GM12878 (cell line): ENCODE measurements around the gene GAK. TPM values are rescaled to one million over a fixed set of nuclear protein-coding genes. Genes with fewer than 3 reads are reported as not detected.

Experiments
- CREM ChIP-seq: IDR thresholded peaks from 2 replicates; pipeline ENCODE4 v1.6.1; 2014; ENCODE audit warnings: antibody characterized with exemption, low read depth
- EGR1 ChIP-seq, 2 experiments: IDR thresholded peaks; 1 replicate in 1 of 2; 2 replicates in 1 of 2; pipeline ENCODE4 v1.6.1; 2011 to 2012; ENCODE audit warnings: low read depth in 2 of 2, low read length in 2 of 2, borderline replicate concordance in 1 of 2, mild to moderate bottlenecking in 1 of 2, moderate library complexity in 1 of 2
- FOS ChIP-seq: IDR thresholded peaks from 3 replicates; pipeline ENCODE4 v1.6.1; 2011; ENCODE audit warnings: borderline replicate concordance; ENCODE audit not compliant: insufficient read length; ENCODE audit errors: extremely low read depth
- PAX8 ChIP-seq: fragments of 450-650 bp; IDR thresholded peaks from 2 replicates; pipeline ENCODE4 v1.6.1; 2017; ENCODE audit warnings: mild to moderate bottlenecking, moderate library complexity
- TCF12 ChIP-seq: IDR thresholded peaks from 2 replicates; pipeline ENCODE4 v1.6.1; 2011; ENCODE audit warnings: low read depth, mild to moderate bottlenecking, low read length
- ZZZ3 ChIP-seq: IDR thresholded peaks from 2 replicates; pipeline ENCODE4 v1.6.1; 2011; ENCODE audit warnings: low read depth; ENCODE audit not compliant: control insufficient read depth, insufficient read length
- polyA plus RNA-seq, 11 experiments: library from polyadenylated mRNA; depleted of rRNA in 4 of 11; unstranded in 6 of 11; stranded (reverse) in 5 of 11; fragments of >200 nt; fragmentation: Nextera tagmentation in 4 of 11; fragmentation: Illumina TruSeq in 1 of 11; extraction: Ambion mirVana in 4 of 11; extraction: Trizol in 1 of 11; gene quantifications; 1 replicate in 1 of 11; 2 replicates in 10 of 11; pipeline versions ENCODE4 v1.2.1 to v1.2.3, GENCODE V29; 2011 to 2016; ENCODE audit warnings: inconsistent platforms in 2 of 11, missing spikeins in 2 of 11, low read depth in 1 of 11
- total RNA-seq, 4 experiments: library from RNA; depleted of rRNA in 3 of 4; stranded (reverse); fragments of >200 nt in 3 of 4; fragmentation: Illumina TruSeq in 1 of 4; extraction: Trizol in 1 of 4; gene quantifications; 2 replicates each; pipeline versions ENCODE4 v1.2.1 to v1.2.3, GENCODE V29; 2013 to 2021
- TF ChIP-seq, protein P1 (sequence below): IDR thresholded peaks from 2 replicates; pipeline ENCODE4 v1.6.1; 2012; ENCODE audit warnings: improper control_type of control experiment, low read depth, low read length; ENCODE audit not compliant: insufficient replicate concordance

GAK gene
- total and polyA plus RNA-seq, 10 of the 15 experiments (the other 5 are each of a cell fraction or from before 2014, with no cell fraction given) = 0.82 to 127 (median 53.8) TPM

DNA sequence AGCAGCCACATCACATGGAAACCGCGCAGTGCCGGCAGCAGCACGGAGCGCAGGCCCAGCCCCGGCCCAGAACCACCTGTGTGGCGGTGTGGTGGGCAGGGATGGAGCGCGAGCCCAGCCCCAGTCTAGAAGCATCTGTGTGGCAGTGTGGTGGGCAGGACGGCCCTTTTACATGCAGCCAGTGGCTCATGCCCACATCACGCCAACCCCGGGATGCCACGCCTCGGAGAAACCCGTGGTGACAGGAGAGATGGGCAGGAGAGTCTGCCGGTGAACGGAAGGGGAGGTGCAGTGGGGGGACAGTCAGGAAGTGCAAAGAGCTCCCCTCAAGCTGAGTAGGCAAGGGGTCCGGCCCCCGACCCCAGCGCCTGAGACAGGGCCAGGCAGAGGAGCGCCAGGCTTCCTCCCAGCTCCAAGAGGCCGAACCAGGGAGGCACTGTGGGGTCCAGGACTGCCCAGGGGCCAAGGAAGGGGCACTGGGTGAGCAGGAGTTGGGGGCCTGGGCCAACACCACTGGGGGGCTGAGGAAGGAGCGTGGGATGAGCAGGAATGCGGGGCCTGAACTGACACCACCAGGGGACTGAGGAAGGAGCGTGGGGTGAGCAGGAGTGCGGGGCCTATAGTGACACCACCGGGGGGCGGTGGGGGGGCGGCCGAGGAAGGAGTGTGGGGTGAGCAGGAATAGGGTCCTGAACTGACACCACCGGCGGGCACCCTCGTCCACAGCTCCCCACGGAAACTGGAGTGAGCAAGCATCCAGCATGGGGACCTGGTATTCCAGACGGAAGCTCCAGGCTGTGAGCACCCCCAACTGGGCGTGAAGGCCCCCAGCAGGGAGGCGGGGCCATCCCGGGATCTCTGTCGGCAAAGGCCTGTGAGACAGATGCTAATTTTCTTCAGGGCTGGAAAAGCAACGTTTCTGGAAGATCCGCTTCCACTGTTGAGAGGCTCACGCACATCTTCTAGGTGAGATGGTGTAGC, 28.8 kb downstream of the GAK start (continued):
- TF ChIP-seq, protein P1, sequence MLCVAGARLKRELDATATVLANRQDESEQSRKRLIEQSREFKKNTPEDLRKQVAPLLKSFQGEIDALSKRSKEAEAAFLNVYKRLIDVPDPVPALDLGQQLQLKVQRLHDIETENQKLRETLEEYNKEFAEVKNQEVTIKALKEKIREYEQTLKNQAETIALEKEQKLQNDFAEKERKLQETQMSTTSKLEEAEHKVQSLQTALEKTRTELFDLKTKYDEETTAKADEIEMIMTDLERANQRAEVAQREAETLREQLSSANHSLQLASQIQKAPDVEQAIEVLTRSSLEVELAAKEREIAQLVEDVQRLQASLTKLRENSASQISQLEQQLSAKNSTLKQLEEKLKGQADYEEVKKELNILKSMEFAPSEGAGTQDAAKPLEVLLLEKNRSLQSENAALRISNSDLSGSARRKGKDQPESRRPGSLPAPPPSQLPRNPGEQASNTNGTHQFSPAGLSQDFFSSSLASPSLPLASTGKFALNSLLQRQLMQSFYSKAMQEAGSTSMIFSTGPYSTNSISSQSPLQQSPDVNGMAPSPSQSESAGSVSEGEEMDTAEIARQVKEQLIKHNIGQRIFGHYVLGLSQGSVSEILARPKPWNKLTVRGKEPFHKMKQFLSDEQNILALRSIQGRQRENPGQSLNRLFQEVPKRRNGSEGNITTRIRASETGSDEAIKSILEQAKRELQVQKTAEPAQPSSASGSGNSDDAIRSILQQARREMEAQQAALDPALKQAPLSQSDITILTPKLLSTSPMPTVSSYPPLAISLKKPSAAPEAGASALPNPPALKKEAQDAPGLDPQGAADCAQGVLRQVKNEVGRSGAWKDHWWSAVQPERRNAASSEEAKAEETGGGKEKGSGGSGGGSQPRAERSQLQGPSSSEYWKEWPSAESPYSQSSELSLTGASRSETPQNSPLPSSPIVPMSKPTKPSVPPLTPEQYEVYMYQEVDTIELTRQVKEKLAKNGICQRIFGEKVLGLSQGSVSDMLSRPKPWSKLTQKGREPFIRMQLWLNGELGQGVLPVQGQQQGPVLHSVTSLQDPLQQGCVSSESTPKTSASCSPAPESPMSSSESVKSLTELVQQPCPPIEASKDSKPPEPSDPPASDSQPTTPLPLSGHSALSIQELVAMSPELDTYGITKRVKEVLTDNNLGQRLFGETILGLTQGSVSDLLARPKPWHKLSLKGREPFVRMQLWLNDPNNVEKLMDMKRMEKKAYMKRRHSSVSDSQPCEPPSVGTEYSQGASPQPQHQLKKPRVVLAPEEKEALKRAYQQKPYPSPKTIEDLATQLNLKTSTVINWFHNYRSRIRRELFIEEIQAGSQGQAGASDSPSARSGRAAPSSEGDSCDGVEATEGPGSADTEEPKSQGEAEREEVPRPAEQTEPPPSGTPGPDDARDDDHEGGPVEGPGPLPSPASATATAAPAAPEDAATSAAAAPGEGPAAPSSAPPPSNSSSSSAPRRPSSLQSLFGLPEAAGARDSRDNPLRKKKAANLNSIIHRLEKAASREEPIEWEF = no peak
- TF ChIP-seq ZZZ3 = no peak
- TF ChIP-seq EGR1 (IDR thresholded peaks at IDR 0.05; ENCODE audit: borderline replicate concordance in 1 of 2, low read depth in 2 of 2, low read length in 2 of 2) = no peak
- TF ChIP-seq FOS = no peak
- no peak for TF ChIP-seq CREM
- TF ChIP-seq TCF12 = no peak
- no peak for TF ChIP-seq PAX8
- TF ChIP-seq, all 136 proteins: peak for 0
